Stimulated activated CD8-positive, alpha-beta memory T cell treated with anti-CD3 and anti-CD28 coated beads, Interleukin-7, amount 100 ng/mL, for 1 hour (primary cell): ENCODE data around the gene OR1D5.
A peak's percentile ranks its signal among the peaks of the same experiment; 100 is the strongest.
"Not testable (repeated sequence)": the region's sequence is repeated elsewhere in the genome, so short reads cannot be mapped to it uniquely, and the experiment has no call there.

Experiments
- DNase-seq, 2 donors: peaks; one replicate each; pipeline ENCODE4 v3.0.0-alpha.2; 2020; ENCODE audit warnings: low read depth in 2 of 2

The OR1D5 gene

DNA sequence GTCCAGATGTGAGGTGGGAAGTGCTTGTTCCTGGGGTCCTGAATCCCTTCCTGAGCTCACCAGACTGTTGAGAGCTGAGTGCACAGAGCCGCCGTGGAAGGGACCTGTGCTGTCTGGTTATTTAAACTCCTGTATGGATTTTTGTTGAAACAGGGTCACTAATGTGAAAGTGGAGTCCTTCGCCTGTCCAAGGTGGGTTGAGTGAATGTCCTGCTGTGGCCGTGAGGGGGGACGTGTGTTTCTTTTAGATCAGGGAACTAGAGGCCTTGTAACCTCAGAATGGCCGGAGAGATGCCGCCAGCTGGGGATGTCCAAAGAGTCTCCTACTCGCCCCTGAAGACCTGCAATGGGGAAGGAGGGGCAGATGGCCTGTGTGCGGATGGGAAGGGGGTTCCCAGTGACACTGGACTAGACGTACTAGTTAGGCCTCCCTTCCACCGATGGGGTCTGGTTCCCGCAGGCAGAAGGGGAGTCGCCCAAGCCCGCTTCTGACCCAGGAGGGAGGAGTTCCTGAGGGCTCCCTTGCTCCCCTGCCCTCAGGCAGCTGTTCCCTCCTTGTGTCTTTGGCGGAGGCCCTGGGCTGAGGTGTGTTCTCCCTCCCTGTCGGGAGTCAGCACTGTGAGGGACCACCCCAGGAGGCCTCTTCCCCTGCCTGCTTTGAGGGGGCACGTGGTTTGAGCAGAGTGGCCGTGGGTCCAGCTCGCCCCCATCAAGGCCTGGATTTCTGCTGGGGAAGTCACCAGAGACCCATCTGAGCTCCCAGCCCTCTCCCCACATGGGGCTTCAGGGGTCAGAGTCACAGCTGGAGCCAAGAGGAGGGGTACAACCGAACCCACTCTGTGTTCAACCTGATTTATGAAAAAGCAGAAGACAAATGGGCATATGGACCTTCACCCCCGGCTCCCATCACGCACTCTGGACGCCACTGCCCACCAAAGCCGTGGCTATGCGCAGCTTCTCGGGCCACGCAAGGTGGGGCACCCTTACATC is 30.9 kb downstream of the OR1D5 start:
- no peak for DNase-seq

DNA sequence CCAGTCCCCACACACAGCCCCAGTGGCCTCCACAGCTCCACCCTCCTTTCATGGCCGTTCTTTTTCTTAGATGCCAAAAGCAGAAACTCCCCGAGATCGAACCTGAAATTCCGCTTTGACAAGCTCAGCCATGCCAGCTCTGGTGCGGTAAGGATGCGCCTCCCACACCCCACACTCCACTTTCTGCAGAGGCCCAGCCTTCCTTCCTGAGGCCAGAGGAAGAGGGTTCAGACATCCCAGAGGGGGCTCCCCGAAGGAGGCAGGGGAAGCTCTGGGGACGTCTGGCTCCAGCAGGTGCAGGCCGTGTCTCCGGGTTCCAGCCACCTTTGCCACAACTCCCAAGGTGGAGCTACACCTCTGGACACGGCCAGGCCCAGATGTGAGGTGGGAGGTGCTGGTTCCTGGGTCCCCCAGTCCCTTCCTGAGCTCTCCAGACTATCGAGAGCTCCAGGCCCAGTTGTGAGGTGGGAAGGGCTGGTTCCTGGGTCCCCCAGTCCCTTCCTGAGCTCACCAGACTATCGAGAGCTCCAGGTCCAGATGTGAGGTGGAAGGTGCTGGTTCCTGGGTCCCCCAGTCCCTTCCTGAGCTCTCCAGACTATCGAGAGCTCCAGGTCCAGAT is 32.4 kb downstream of the OR1D5 start:
- not testable (repeated sequence) for DNase-seq

DNA sequence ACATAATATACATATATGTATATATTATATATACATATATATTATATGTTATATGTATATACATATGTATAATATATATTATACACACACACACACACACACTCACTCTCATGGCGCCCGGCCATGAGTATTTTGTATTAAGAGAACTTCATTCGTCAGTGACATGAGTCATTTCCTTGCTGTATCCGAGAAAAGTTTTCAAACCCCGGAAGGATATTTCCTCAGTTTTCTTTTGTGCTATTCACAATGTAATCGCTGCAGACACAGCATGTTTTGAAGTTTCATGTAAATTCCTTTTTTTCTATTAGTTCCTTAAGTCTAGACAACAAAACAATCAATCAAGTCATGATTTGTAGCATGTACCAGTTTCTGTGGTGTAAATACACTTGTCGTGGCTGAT is 33.3 kb downstream of the OR1D5 start:
- no peak for DNase-seq

DNA sequence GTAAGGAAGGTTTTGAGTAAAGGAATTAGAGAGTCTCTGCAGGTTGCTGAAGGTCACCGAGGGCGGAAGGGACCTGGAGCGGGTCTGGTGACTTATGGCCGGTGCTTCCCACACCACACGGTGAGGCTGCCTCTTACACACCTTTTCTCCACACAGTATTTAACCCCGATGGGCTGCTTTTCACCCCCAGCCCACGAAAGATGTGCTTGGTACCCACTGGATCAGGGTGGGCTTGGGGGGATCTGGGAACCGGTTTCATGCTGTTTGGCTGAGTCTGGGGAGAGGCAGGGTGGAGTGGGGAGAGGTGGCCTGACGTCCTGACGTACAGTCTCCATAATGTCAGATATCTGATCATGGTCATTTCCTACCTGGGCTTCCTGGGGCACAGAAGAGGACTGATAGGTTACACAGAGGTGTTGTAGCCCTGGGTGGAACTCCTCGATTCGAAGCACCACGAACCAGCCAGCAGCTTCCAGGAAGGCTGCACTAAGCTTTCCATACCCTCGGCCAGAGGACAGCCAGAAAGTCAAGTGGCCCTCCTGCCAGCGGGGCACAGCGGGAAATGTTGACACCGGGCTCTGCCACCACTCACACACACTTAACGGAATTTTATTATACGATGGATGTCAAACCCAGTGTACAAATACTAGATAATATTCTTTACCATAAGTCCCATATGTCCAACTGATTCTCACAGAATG is 34.0 kb downstream of the OR1D5 start:
- DNase-seq: no peak

DNA sequence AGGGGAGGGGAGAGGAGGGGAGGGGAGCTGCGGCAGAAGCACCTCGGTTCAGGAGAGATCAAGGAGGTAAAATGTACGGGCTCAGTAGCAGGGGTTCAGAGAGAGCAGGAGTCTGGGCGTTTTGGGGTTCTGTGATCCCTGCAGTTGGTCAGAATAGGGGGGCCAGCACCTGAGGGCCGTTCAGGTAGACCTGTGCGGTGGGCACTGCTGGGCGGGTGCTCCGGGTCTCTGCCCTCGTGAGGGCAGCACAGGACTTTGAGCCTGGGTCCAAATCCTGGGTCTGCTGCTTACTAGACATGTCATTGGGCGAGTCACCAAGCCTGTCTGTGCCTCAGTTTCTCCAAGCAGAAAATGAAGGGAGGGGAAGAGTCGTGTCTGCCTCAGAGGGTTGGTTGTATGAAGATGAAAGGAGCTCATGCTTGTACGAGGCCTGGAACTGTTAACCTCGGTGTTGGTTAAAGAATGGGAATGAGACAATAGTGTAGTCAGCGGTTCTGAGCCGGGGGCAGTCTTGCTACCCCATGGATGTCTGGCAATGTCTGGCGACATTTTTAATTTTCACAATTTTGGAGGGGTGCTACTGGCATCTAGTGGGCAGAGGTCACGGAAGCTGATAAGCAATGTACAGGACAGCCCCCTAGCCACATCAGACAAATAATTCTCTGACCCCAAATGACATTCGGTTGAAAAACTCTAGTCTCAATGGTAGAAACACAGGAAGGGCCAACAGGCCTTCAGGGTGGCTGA is 35.4 kb downstream of the OR1D5 start:
- no peak for DNase-seq

DNA sequence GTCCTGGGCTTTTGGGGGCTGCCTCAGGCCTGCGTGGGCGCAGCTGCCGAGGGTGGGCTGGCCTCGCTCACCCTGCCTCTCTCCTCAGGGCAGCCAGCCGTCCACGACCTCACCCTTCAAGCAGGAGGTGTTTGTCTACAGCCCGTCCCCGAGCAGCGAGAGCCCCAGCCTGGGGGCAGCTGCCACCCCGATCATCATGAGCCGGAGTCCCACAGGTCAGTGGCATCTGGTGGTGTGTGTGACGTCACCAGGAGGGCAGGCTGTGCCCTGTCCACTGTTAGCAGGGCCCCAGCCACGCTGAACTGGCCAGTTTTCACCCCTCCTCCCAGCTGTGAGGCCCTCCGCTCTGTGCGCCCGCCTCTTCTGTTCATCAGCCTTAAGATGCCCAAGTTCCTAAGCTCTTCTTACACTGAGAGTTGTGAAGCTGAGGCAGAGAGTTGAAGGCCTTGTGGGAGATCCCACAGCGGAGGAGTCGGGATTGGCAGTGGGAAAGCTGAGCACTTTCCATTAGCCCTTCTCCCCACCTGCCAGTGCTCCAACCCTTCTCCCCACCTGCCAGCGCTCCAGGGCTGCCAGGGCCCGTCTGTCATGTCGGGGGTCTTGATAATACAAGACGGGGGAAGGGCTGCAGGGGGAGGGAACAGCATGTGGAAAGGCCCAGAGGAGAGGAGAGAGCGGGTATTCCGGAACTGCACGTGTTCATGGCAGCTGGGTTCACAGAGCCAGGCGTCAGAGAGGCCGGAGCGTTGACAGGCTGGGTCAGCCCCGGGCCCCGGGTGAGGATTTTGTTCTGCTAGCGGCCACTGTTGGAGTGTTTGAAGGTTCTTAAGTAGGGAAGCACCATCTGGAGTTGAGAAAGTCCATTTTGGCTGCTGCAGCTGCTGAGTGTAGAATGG is 36.3 kb downstream of the OR1D5 start:
- no peak for DNase-seq

DNA sequence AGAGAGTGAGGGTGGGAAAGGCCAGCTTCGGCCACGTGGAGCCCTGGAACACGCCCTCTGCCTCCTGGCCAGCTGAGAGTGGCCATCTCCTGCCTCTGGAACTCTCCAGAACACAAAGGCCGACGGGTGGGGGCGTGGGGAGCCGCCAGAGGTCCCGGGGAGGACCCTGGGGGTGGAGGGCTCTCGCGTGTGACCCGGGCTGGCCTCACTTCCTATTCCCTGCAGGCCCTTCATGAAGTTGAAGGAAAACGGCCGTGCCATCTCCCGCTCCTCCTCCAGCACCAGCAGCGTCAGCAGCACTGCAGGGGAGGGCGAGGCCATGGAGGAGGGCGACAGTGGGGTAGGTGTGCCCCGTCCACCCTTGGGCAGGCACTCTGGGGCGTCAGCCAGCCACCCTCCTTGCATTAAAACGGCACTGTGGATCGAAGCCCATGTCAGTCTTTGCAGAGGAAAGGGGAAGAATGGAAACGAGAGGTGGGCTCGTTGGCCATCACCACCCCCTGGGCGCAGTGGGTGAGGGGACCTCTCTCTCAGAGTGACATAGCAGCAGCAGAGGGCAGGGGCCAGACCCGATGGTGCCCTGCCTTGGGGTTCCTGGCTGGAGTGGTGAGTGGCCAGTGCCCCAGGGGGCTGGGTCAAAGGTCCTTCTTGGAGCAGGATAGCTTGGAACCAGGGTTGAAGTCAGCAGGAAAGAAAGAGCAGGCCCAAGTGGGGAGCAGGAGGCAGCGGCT is 37.1 kb downstream of the OR1D5 start:
- no peak for DNase-seq

DNA sequence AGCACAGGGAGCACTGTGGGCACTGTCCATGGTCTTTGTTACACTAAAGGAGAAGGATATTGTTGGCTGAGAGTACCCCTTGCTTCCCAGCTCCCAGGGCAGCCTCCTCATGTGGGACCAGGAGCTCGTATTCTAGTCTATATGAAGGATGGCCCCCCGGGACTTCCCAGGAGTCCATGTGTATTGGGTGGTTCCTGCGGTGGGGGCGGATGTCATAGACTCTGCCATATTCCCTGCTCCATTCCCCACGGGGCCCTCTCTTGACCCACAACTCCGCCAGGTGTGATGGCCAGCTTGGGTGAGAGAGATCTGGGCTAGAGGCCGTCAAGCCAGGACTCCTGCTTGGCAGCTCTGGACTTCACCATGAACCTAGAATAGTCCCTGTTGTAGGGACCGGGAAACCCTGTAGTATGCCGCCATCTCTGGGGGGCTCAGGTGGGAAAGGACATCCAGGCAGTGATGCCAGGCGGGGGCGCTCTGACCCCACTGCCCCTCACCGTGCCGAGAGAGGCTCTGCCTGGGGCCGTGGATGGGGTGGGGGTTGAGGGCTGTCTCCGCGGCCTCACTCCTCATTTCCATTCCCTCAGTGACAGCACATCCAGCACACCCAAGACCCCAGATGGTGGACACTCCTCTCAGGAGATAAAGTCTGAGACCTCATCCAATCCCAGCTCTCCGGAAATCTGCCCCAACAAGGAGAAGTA is 37.8 kb downstream of the OR1D5 start:
- DNase-seq: no peak

DNA sequence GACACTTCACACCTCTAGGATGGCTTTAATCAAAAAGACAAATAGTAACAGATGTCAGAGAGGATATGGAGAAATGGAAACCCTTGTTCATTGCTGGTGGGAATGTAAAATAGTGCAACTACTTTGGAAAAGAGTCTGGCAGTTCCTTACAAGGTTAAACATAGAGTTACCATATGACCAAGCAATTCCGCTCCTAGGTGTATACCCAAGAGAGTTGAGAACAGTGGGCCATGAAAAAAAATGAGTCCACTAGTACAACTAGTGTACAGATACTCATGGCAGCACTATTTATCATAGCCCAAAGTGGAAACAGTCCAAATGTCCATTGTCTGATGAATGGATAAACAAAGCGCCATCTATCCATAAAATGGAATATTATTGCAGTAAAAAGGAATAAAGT is 39.1 kb downstream of the OR1D5 start:
- DNase-seq: no peak

DNA sequence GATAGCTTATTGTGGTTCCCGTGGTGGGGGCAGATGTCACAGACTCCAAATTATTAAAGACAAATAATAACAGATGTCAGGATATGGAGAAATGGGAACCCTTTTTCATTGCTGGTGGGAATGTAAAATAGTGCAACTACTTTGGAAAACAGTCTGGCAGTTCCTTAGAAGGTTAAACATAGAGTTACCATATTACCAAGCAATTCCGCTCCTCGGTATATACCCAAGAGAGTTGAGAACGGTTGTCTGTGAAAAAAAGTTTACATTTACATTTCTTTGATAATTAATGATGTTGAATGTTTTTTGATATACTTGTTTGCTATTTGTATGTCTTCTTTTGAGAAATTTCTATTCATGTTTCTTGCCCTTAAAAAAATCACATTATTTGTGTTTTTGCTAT is 41.2 kb downstream of the OR1D5 start:
- DNase-seq: no peak

DNA sequence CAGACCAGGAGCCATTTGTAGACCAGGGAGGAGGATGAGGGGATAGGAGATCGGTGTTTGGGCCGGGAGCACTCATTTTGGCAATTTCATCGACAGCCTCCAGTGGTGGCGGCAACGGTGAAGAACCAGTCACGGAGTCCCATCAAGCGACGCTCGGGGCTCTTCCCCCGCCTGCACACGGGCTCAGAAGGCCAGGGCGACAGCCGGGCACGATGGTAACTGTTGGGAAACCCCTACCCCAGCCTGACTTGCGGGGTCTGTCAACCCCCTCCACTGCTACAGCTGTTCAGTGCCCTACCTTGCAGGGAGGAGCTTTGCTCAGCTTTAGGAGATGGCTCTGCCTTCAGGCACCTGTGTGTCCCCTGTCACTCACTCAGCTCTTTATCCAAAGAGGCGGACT is 43.0 kb downstream of the OR1D5 start:
- DNase-seq: no peak

DNA sequence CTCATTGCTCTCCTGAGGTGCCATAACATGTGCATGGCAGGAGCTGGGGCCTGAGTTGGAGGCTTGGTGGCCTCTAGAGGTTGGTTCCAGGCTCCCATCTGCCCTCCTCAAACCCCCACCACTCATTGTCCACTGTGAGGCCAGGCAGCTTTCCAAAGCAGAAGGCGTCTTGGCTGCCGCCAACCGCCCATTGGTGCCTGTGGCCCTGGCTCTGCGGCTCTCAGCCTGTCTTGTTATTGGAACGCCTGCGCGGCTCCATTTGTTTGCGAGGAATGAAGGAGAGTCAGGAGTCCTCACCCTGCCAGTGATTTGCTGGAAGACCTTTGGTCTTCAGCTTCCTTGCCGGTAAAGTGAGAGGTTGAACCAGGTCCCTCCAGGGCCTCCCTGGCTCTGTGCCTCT is 43.6 kb downstream of the OR1D5 start:
- no peak for DNase-seq

DNA sequence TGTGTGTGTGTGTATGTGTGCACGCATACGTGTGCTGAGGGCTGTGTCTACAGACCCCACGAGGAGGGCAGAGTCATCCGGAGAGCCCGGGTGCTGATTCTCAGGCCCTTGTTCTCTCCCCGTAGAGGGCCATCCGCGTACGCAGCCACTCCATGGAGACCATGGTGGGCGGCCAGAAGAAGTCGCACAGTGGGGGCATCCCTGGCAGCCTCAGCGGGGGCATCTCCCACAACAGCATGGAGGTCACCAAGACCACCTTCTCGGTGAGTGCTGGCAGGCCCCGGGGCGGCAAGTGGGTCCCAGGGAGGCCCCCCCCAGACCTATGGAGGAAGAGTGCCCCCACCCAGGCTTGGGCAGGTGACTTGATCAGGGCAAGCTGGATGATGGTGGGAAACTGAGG is 45.5 kb downstream of the OR1D5 start:
- DNase-seq: no peak

DNA sequence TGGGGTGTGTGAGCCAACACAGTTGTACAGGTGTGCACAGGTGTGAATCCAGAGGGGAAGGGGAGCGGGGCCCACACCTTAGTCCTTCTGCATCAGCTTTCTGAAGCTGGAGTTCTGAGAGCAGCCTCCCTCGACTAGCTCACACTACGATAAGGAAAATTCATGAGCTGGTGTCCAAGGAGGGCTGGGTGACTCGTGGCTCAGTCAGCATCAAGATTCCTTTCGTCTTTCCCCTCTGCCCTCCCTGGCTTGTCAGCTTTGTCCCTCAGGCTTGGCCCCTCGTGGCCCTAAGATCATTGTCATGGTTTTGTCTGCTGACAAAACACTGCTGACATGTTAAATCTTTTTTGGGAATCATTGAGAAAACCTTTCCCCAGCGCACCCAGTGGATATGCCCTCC is 47.5 kb downstream of the OR1D5 start:
- DNase-seq: no peak

DNA sequence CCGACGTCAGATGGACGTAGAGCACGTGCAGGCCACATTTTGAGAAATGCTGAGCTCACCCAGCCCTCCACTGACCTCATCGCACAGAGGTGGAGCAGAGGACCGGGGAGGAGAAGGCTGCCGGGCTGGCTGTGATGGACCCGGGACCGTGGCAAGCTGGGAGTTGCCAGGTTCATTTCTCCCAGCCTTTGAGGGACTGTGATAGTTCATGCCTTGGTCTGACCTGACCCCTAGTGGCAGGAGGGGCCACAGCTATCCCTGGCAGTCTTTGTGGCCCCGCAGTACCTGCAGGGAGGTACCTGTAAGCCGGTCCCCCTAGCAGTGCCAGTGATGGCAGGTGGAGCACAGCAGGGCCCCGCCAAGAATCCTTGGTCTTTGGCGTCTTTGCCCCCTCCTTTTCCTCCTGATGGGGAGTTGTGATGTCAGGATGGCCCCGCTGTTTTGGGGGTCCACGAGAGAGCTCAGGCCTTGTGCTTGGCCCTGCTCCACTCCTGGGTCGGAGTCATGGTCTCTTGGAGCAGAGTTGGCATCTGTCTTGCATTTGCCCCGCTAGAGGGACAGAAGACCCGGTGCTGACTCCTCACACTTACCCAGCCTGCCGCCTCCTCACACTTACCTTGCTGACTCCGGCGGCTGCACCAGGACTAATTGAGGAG is 50.4 kb downstream of the OR1D5 start:
- peak in 1 of 2 donors; percentile 25 for DNase-seq
